Fibroblast of mammary gland (primary cell): Measurements from ENCODE around the gene ZNF420.
"Not testable (repeated sequence)": the region's sequence is repeated elsewhere in the genome, so short reads cannot be mapped to it uniquely, and the experiment has no call there.

Experiments
- DNase-seq: peaks from one replicate; pipeline ENCODE4 v3.0.0-alpha.2; 2010; ENCODE audit warnings: low read depth
- H3K4me3 ChIP-seq: 2 replicates; pipeline ENCODE4 v1.5.1; 2011; ENCODE audit warnings: low read depth, mild to moderate bottlenecking, low read length, moderate library complexity; ENCODE audit not compliant: control insufficient read depth
- TF ChIP-seq, protein P1 (sequence below): conservative IDR thresholded peaks from 2 replicates; pipeline ENCODE4 v1.5.1; 2011; ENCODE audit warnings: low read depth, low read length, inconsistent platforms; ENCODE audit not compliant: control insufficient read depth, insufficient read depth

The ZNF420 gene

DNA sequence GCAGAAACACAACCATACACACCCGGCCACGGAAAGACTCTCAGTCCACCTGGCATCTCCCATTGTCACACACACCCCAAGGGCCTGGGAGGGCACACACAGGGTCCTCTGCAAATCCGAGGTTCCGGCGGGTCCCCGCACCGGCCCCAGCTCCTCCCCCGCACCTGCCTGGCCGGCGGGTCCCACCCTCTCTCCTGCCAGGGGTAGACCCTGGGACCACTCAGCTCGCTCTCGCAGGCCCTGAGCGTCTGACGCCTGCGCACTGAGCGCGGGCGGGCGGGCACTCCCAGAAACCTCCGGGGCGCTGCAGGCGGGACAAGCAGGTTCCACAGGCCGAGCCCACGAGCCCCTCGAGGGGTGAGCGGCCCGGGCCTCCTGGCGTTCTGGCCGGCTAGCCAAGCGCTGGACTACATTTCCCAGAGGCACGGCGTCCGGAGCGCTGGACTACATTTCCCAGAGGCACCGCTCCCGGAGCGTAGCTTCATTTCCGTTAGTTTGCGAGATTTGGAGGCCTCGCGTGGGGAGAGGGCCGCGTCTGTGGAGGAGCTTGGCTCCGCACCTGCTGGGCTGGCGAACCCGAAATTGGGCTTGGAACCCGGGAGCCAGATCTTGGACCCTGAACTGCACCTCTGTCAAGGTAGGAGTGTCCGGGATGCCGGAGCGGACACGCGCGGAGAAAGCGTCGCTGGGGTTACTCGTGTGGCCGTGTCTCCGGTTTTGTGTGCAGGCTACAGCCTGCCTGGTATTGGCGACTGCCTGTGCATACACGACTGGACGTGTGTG, at the start of gene ZNF420:
Gene ZNF420, plus strand, starts transcription at position 500 of the 783 bp plus-strand sequence. CDS start 10,686 bp downstream, outside the sequence.
- DNase-seq = peak; percentile 93
- peak within 1 kb of the TSS; percentile 97 for H3K4me3 ChIP-seq
- TF ChIP-seq, protein P1, sequence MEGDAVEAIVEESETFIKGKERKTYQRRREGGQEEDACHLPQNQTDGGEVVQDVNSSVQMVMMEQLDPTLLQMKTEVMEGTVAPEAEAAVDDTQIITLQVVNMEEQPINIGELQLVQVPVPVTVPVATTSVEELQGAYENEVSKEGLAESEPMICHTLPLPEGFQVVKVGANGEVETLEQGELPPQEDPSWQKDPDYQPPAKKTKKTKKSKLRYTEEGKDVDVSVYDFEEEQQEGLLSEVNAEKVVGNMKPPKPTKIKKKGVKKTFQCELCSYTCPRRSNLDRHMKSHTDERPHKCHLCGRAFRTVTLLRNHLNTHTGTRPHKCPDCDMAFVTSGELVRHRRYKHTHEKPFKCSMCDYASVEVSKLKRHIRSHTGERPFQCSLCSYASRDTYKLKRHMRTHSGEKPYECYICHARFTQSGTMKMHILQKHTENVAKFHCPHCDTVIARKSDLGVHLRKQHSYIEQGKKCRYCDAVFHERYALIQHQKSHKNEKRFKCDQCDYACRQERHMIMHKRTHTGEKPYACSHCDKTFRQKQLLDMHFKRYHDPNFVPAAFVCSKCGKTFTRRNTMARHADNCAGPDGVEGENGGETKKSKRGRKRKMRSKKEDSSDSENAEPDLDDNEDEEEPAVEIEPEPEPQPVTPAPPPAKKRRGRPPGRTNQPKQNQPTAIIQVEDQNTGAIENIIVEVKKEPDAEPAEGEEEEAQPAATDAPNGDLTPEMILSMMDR = no peak

DNA sequence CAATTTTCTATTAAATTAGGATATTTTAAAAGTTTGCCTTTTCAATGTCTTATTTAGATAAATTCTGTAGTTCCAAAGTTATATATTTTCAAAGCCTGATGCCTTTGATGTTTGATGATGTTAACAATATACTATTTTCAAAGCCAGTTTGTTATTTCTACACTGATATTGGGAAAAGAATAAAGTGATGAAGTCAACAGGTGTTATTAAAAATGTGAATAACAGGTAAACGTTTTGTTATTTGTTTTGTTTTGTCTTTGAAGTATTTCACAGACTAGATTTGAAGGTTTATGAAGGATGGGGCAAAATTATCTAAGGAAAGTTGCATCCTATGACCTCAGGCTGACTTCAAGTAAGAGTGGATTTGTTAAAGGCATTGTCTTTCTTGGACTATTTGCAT, 33.1 kb upstream of the ZNF420 start:
- TF ChIP-seq, protein P1 = no peak
- H3K4me3 ChIP-seq = no peak overlapping the region
- no peak for DNase-seq

DNA sequence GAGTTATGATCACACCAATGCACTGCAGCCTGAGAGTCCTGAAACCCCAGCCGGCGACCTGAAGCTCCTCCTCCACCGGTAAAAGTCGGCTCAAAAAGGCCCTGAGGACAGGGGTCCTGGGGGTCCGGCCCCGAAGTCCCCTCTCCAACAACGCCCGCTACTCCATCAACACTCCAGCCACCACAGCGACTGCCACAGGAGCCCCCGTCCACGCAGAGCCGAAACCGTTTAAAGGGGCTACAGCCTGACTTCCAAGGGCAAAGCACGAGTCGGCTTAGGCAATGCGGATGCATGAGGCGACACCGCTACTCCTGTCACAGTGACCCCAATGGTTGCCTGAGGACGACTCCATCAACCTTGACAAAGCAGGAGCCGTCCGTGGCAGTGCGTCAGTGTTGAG, 22.9 kb upstream of the ZNF420 start:
- DNase-seq = no peak
- TF ChIP-seq, protein P1 = no peak

DNA sequence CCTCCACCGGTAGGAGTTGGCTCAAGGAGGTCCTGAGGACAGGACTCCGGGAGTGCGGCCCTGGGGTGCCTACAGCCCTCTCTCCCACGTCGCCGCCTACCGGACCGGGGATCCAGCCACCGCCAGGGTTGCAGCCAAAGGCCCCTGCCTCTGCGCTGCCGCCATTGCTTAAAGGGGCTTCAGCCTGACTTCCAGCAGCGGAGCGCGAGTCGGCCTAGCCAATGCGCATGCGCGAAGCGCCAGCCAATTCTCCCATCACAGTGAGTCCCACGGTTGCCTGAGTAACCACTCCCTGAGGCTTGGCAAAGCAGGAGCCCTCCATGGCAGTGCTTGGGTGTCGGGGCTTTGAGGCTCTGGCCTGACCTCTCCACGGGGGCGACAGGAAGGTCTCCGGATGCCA, 21.5 kb upstream of the ZNF420 start:
- no peak for DNase-seq
- no peak overlapping the region for H3K4me3 ChIP-seq
- TF ChIP-seq, protein P1 = no peak

More for the DNA sequence above, 22.9 kb upstream of the ZNF420 start:
- no peak overlapping the region for H3K4me3 ChIP-seq

DNA sequence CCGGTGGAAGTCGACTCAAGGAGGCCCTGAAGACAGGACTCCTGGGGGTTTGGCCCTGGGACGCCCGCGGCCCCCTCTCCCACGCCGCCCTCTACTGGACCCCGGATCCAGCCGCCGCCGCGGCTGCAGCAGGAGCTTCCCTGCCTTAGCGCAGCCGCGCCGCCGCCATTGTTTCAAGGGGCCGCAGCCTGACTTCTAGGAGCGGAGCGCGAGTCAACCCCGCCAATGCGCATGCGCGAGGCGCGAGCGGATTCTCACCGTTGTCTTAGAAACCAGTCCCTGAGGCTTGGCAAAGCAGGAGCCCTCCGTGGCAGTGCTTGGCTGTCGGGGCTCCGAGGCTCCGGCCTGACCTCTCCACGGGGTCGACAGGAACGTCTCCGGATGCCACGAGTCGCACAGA, 19.1 kb upstream of the ZNF420 start:
- DNase-seq = no peak
- TF ChIP-seq, protein P1 = no peak
- H3K4me3 ChIP-seq = no peak overlapping the region

DNA sequence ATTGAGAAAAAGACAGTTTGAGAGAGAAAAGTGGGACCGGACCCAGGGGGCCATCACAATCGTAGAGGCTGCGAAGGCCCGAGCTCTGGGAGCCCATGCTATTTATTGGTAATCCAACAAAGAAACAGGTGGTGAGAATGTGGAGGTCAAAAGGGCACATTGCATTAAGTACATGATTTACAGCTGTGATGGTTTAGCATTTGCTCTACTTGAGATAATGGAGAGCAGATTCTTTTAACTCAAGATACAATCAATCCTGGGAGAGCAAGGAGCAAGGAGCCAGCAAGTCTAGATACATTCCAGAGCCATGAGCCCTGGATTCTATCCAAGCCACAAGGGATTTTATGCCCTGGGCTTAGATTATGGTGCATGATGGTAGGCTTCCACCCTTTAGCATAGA, 13.3 kb upstream of the ZNF420 start:
- not testable (repeated sequence) for H3K4me3 ChIP-seq, DNase-seq

DNA sequence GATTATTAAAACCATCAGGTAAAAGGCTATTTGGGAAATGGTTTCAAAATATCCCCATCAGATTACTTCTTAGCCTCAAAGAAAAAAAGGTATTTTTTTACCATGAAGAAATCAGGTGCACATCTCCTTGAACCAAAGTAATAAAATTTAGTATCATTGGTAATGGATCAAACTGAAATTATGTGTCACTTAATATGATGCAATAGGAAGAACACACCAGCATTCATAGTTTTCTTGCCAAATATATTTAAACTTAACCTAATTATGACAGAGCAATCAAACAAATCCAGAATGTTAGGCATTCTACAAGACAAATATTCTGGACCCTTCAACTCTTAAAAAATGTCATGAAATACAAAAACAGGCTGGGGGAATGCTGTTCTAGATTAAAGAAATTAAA, 4.1 kb upstream of the ZNF420 start:
- H3K4me3 ChIP-seq = no peak overlapping the region
- DNase-seq = no peak

More for the DNA sequence above, 4.1 kb upstream of the ZNF420 start:
- TF ChIP-seq, protein P1 = no peak
